NCI-H2227 treated with DMSO at 0.1 percent for 48 hours (cell line): Measurements from ENCODE around the gene METRNL.
"Not testable (repeated sequence)": the region's sequence is repeated elsewhere in the genome, so short reads cannot be mapped to it uniquely, and the experiment has no call there.

ENCODE experiments used
- DNase-seq: peaks from one replicate; lab custom pipeline; 2025; lab: John Stamatoyannopoulos, UW

Gene METRNL

GRCh38 chr17:83079352-83079747 is at the start of gene METRNL:
TSS of gene METRNL (plus strand) at chr17:83079609. CDS start at chr17:83079816, 207 bp downstream.
- DNase-seq = peak; percentile 17

GRCh38 chr17:83030432-83030831 is 49.0 kb upstream of the METRNL start:
- DNase-seq = no peak

GRCh38 chr17:83031321-83031945 is 48.0 kb upstream of the METRNL start:
- no peak for DNase-seq

- not testable (repeated sequence) for DNase-seq
These were observed 47.4 kb upstream of the METRNL start for GRCh38 chr17:83031946-83032451.

GRCh38 chr17:83032781-83033180 is 46.6 kb upstream of the METRNL start:
- no peak for DNase-seq

- DNase-seq = no peak
These were observed 44.9 kb upstream of the METRNL start for GRCh38 chr17:83034525-83034924.

- DNase-seq = no peak
These were observed 43.7 kb upstream of the METRNL start for GRCh38 chr17:83035722-83036121.

GRCh38 chr17:83036193-83036592 is 43.2 kb upstream of the METRNL start:
- DNase-seq = no peak

GRCh38 chr17:83036666-83037065 is 42.7 kb upstream of the METRNL start:
- no peak for DNase-seq

GRCh38 chr17:83037084-83037873 is 42.1 kb upstream of the METRNL start:
- no peak for DNase-seq

- DNase-seq = no peak
These were observed 41.6 kb upstream of the METRNL start for GRCh38 chr17:83037874-83038165.

GRCh38 chr17:83038983-83039382 is 40.4 kb upstream of the METRNL start:
- not testable (repeated sequence) for DNase-seq

GRCh38 chr17:83041305-83041704 is 38.1 kb upstream of the METRNL start:
- no peak for DNase-seq

GRCh38 chr17:83042522-83043158 is 36.8 kb upstream of the METRNL start:
- no peak for DNase-seq

GRCh38 chr17:83044479-83044878 is 34.9 kb upstream of the METRNL start:
- DNase-seq = not testable (repeated sequence)

- no peak for DNase-seq
These were observed 32.8 kb upstream of the METRNL start for GRCh38 chr17:83046448-83047181.

GRCh38 chr17:83047182-83047478 is 32.3 kb upstream of the METRNL start:
- DNase-seq = no peak

GRCh38 chr17:83047818-83048475 is 31.5 kb upstream of the METRNL start:
- DNase-seq = not testable (repeated sequence)

- no peak for DNase-seq
These were observed 28.6 kb upstream of the METRNL start for GRCh38 chr17:83050651-83051395.

GRCh38 chr17:83051396-83052240 is 27.8 kb upstream of the METRNL start:
- peak; percentile 96 for DNase-seq
